IPS-20b (cell line): ENCODE results near the gene EIF5A.
A peak's percentile ranks its signal among the peaks of the same experiment; 100 is the strongest.

ENCODE experiments used
- H3K27ac ChIP-seq: one replicate; pipeline ENCODE4 v1.5.1; 2013; ENCODE audit warnings: low read length
- H3K27me3 ChIP-seq: 2 replicates; pipeline ENCODE4 v1.6.1; 2013; ENCODE audit warnings: mild to moderate bottlenecking, low read length, inconsistent platforms; ENCODE audit not compliant: insufficient read depth
- H3K36me3 ChIP-seq: 2 replicates; pipeline ENCODE4 v1.6.1; 2013; ENCODE audit warnings: low read depth, mild to moderate bottlenecking, inconsistent platforms, low read length, moderate library complexity; ENCODE audit not compliant: insufficient read depth
- H3K4me1 ChIP-seq: 2 replicates; pipeline ENCODE4 v1.6.1; 2013; ENCODE audit warnings: mild to moderate bottlenecking, control low read depth, inconsistent platforms, low read length, moderate library complexity; ENCODE audit not compliant: insufficient read depth
- H3K4me3 ChIP-seq: 2 replicates; pipeline ENCODE4 v1.5.1; 2013; ENCODE audit warnings: mild to moderate bottlenecking, low read length, inconsistent platforms
- H3K9ac ChIP-seq: 2 replicates; pipeline ENCODE4 v1.6.1; 2013; ENCODE audit warnings: low read depth, mild to moderate bottlenecking, inconsistent platforms, low read length, moderate library complexity
- H3K9me3 ChIP-seq: 2 replicates; pipeline ENCODE4 v1.6.1; 2013; ENCODE audit warnings: mild to moderate bottlenecking, low read depth, low read length, inconsistent platforms; ENCODE audit not compliant: insufficient read depth

The EIF5A gene

GRCh38 chr17:7318121-7318860 is 10.9 kb downstream of the EIF5A start:
- no peaks in the 10 kb centered on the region for H3K27me3 ChIP-seq
- peaks cover 72% of the 10 kb centered on the region for H3K36me3 ChIP-seq
- no peaks in the 10 kb centered on the region for H3K4me1 ChIP-seq
- H3K9me3 ChIP-seq, result no peaks in the 10 kb centered on the region
- H3K4me3 ChIP-seq, result no peak overlapping the region
- no peak overlapping the region for H3K9ac ChIP-seq
- H3K27ac ChIP-seq, result no peak overlapping the region

DNA sequence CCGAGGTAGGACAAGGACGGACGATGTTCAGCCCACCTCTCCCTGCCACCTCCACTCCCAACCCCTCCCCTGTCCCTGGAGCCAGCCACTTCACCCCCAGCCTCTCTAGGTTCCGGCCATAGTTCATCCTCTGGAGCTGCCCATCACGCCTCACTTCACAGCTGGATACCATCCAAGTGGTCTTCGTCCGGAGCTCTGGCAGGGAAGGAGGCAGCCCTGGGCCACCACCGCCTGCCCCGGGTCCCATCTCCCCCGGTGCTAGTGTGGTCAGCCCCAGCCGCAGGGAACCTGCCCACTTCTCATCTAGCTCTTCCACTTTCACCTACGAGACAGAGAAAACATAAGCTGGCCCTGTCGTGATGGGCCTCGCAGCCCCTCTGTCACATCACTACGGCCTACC is 14.0 kb downstream of the EIF5A start:
- Histone ChIP-seq H3K27me3 (no peaks in the 10 kb centered on the region), H3K4me1 (no peaks in the 10 kb centered on the region), H3K27ac (no peak overlapping the region), H3K9me3 (no peaks in the 10 kb centered on the region), H3K36me3 (peaks cover 80% of the 10 kb centered on the region), H3K9ac (no peak overlapping the region), H3K4me3 (no peak overlapping the region)

- Histone ChIP-seq H3K27ac (no peak overlapping the region), H3K9ac (no peak overlapping the region), H3K4me1 (no peaks in the 10 kb centered on the region), H3K4me3 (no peak overlapping the region), H3K27me3 (no peaks in the 10 kb centered on the region), H3K9me3 (no peaks in the 10 kb centered on the region), H3K36me3 (peaks cover 76% of the 10 kb centered on the region)
Measured at GRCh38 chr17:7322520-7323194, 15.2 kb downstream of the EIF5A start.

DNA sequence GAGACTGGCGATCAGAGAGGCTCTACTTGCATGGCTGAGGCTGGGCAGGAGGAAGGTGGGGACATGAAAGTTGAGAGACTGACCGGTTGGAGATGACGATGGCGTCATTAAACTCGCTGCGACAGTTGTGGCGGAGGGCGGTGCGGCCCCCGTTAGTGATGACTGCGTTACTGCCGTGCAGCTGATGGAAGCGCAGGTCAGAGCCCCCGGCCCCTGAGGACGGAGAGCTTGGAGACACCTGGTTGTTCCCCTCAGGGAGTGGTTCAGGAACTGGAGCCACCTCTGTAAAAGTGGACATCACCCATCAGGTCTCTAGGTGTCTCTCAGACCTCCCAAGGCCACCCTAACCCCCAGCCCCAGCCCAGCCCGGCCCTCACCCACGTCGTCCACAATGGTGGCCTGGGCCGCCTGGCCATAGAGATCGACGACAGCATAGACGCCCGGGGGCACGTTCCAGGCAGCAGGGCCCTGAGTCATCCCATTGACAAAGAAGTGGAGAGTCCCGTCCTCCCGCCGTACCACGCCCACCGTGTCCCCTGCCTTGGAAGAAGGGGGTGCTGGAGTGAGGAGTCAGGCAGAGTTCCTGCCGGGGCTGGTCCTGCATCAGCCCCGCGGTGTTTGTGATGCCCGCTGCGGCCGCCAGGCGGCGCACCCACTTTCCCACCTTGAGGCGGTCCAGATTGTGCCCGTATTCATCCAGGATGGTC is 16.5 kb downstream of the EIF5A start:
- H3K27ac ChIP-seq, result no peak overlapping the region

GRCh38 chr17:7324438-7324779 is 17.0 kb downstream of the EIF5A start:
- no peak overlapping the region for H3K27ac ChIP-seq
- no peaks in the 10 kb centered on the region for H3K9me3 ChIP-seq
- H3K27me3 ChIP-seq, result no peaks in the 10 kb centered on the region
- no peak overlapping the region for H3K4me3 ChIP-seq
- H3K4me1 ChIP-seq, result no peaks in the 10 kb centered on the region
- H3K9ac ChIP-seq, result no peak overlapping the region
- H3K36me3 ChIP-seq, result peaks cover 62% of the 10 kb centered on the region

More for the DNA sequence above, 16.5 kb downstream of the EIF5A start:
- Histone ChIP-seq H3K36me3 (peaks cover 64% of the 10 kb centered on the region), H3K27me3 (no peaks in the 10 kb centered on the region), H3K9ac (no peak overlapping the region), H3K9me3 (no peaks in the 10 kb centered on the region), H3K4me1 (no peaks in the 10 kb centered on the region), H3K4me3 (no peak overlapping the region)

GRCh38 chr17:7325031-7325528 is 17.7 kb downstream of the EIF5A start:
- H3K4me1 ChIP-seq, result no peaks in the 10 kb centered on the region
- no peaks in the 10 kb centered on the region for H3K27me3 ChIP-seq
- peaks cover 62% of the 10 kb centered on the region for H3K36me3 ChIP-seq
- no peak overlapping the region for H3K9ac ChIP-seq
- H3K27ac ChIP-seq, result no peak overlapping the region
- H3K9me3 ChIP-seq, result no peaks in the 10 kb centered on the region
- H3K4me3 ChIP-seq, result no peak overlapping the region

- no peaks in the 10 kb centered on the region for H3K27me3 ChIP-seq
- no peak overlapping the region for H3K9ac ChIP-seq
- H3K9me3 ChIP-seq, result no peaks in the 10 kb centered on the region
- peaks cover 3% of the 10 kb centered on the region; the same call in 1 of the 2 replicates for H3K4me1 ChIP-seq
- H3K4me3 ChIP-seq, result no peak overlapping the region
- H3K27ac ChIP-seq, result no peak overlapping the region
- peaks cover 51% of the 10 kb centered on the region for H3K36me3 ChIP-seq
Measured at GRCh38 chr17:7326186-7326585, 18.8 kb downstream of the EIF5A start.

DNA sequence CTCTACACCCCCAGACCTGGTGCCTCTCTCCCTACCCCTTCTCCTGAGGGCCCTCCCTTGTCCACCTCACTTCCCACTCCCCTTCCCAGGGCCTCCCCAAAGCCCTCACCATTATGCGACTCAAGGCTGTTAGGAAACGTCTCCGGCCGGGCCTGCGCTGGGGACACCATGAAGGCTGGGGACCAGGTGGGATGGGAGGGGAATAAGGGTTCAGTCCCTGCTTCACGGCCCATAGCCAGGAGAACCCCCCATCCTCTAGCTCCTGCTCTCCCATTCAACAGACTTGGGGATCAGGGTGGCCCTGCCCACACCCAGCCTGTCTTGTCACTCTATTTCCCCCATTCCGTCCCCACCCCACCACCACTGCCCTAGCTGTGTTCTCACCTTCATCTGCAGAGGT is 19.6 kb downstream of the EIF5A start:
- no peak overlapping the region for H3K27ac ChIP-seq
- no peak overlapping the region for H3K9ac ChIP-seq
- no peak overlapping the region for H3K4me3 ChIP-seq
- peaks cover 3% of the 10 kb centered on the region; the same call in 1 of the 2 replicates for H3K4me1 ChIP-seq
- peaks cover 42% of the 10 kb centered on the region for H3K36me3 ChIP-seq
- H3K9me3 ChIP-seq, result no peaks in the 10 kb centered on the region
- H3K27me3 ChIP-seq, result no peaks in the 10 kb centered on the region

- peaks cover 38% of the 10 kb centered on the region for H3K36me3 ChIP-seq
- H3K27ac ChIP-seq, result no peak overlapping the region
- no peaks in the 10 kb centered on the region for H3K27me3 ChIP-seq
- no peak overlapping the region for H3K4me3 ChIP-seq
- H3K4me1 ChIP-seq, result peaks cover 3% of the 10 kb centered on the region; the same call in 1 of the 2 replicates
- no peaks in the 10 kb centered on the region for H3K9me3 ChIP-seq
- peak overlapping the region; percentile 40; the same call in 1 of the 2 replicates for H3K9ac ChIP-seq
Measured at GRCh38 chr17:7327501-7327900, 20.1 kb downstream of the EIF5A start.

- Histone ChIP-seq H3K9ac (peak overlapping the region; percentile 86; the same call in 1 of the 2 replicates), H3K4me1 (peaks cover 3% of the 10 kb centered on the region; the same call in 1 of the 2 replicates), H3K27ac (no peak overlapping the region), H3K4me3 (peak overlapping the region; percentile 78), H3K9me3 (no peaks in the 10 kb centered on the region), H3K27me3 (no peaks in the 10 kb centered on the region), H3K36me3 (peaks cover 33% of the 10 kb centered on the region)
Measured at GRCh38 chr17:7328009-7328408, 20.6 kb downstream of the EIF5A start.

DNA sequence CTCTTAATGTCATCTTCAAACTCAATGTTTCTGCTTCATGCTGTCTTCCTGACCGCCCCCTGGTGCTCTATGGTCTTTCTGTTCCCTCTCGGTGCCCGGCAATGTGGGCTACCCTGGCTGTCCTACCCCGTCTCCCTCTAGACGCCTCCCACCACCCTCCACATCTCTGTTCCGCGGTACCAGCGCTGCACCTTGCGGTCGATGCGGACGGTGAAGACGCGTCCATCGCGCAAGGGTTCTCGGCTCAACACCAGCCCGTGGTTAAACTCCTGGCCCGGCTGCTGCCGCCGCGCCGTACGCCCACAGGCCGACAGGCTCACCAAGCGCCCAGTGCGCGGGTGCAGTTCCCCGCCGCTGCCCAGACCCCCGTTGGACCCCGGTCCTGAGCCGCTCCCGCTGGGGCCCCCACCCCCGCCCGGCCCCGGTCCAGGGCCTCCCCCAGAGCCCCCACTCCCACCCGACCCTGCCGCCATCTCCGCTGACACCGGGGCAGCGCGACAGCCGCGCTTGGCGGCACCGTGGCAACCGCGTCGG is 21.5 kb downstream of the EIF5A start, which contains the start of gene NEURL4:
Gene NEURL4 (minus strand): TSS at position 496 of the 534 bp plus-strand sequence. CDS start 23 bp downstream, at position 473.
- peaks cover 3% of the 10 kb centered on the region; the same call in 1 of the 2 replicates for H3K4me1 ChIP-seq
- H3K9ac ChIP-seq, result peak within 1 kb of the TSS; percentile 86; the same call in 1 of the 2 replicates
- peaks cover 24% of the 10 kb centered on the region for H3K36me3 ChIP-seq
- no peaks in the 10 kb centered on the region for H3K27me3 ChIP-seq
- peak within 1 kb of the TSS; percentile 67 for H3K27ac ChIP-seq
- peak within 1 kb of the TSS; percentile 78 for H3K4me3 ChIP-seq
- no peaks in the 10 kb centered on the region for H3K9me3 ChIP-seq
